ENCODE data around the gene TEFM. TPM values are rescaled to one million over a fixed set of nuclear protein-coding genes. Genes with fewer than 3 reads are reported as not detected.

Gene TEFM, protein sequence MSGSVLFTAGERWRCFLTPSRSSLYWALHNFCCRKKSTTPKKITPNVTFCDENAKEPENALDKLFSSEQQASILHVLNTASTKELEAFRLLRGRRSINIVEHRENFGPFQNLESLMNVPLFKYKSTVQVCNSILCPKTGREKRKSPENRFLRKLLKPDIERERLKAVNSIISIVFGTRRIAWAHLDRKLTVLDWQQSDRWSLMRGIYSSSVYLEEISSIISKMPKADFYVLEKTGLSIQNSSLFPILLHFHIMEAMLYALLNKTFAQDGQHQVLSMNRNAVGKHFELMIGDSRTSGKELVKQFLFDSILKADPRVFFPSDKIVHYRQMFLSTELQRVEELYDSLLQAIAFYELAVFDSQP
- total RNA-seq (2021; fragmentation: NEBNext Ultra II Directional; extraction: Animal tissue kit (Norgen Biotek cat#: 25700)) = 10 to 100 TPM; 12.7 to 14.5 (median 13.5) TPM
- long read RNA-seq, transcript TEFM-205 (4 exons, 1,891 nt) = major isoform, 10 of 14 reads
- long read RNA-seq, partial matches to known transcripts = 1 of 14 reads
- long read RNA-seq, other reads (novel, unspliced or antisense) = 3 of 14 reads

DNA sequence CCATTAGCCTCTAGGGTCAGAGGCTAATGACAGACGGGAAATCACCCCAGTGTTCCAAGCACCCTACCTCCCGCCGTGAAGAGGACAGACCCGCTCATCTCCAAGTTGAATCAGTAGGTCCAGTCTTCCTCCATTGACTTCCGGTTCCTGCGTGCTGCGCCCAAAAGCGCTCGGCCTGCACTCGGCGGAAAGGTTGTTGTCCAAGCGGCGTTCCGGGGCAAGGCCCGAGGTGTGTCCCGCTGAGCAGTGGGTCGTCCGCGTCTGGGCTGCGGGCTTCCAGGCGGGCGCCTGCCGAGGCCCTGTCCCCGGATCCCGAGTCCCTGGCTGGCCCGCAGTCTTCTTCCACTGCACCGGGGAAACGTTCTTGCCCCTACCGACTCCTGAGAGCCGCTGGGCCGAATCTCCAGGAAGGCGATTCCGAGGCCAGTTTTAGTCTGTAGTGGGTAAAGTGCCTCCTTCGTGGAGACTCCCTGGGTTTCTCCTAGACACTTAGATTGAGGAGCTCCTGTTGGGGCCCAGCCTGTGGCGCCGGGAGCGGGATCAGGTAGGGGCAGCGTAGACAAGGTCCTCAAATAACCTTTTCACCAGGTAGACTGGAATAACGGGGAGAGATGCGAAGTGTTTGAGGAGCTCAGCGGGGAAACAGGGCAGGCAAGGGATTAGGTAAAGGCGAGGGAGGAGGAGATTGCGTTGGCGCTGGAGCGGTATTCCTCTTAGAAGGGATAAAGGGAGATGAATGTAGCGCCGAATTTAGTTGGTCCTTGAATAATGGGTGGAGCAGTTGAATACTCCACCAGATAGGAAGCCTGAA is at the start of gene TEFM:
Gene TEFM, minus strand, starts transcription at position 138 of the 811 bp plus-strand sequence. Its CDS starts 40 bp downstream, at position 98.
- H3K4me3 Mint-ChIP-seq = peak within 1 kb of the TSS; percentile 95
- peaks cover 27% of the 10 kb centered on the region for H3K4me1 Mint-ChIP-seq (ENCODE audit: low read depth)
- no peaks in the 10 kb centered on the region for H3K9me3 Mint-ChIP-seq

DNA sequence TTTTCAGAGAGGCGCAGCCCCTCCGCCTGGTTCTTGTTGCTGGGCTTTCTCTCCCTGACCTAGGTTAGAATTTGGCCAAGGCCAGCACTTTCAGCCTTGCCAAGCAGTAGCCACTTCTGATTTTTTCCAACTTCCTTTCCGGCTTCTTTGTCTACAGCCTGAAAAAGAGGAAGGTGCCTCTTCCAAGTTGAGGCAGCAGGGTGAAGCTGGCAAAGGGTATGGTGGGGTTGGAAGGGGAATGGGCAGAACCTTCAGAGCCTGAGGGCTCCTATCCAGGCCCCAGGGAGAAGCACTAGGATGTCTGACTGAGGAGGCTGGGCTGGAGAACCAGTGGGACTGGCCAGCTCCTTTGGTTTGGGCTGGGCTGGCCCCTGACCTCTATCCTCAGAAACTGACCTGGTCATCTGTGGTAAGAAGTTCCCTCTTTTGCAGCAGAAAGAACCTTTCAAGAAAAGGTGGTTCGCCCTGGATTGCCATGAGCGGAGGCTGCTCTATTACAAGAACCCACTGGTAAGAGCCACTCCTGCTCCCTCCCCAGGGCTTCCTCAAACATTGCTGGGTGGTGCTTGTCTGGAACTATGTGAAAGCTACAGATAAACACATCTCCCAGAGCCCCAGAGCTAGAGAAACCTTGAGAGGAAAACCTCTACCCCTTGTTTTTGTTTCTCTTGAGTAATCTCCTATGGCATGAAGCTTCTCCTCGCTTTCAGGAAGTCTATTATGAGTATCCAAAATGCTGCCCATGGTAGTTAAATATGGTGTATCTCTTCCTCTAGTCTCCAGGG is 48.2 kb upstream of the TEFM start:
- H3K9me3 Mint-ChIP-seq = no peaks in the 10 kb centered on the region
- peaks cover 23% of the 10 kb centered on the region for H3K4me1 Mint-ChIP-seq (ENCODE audit: low read depth)
- TF ChIP-seq, protein P1, sequence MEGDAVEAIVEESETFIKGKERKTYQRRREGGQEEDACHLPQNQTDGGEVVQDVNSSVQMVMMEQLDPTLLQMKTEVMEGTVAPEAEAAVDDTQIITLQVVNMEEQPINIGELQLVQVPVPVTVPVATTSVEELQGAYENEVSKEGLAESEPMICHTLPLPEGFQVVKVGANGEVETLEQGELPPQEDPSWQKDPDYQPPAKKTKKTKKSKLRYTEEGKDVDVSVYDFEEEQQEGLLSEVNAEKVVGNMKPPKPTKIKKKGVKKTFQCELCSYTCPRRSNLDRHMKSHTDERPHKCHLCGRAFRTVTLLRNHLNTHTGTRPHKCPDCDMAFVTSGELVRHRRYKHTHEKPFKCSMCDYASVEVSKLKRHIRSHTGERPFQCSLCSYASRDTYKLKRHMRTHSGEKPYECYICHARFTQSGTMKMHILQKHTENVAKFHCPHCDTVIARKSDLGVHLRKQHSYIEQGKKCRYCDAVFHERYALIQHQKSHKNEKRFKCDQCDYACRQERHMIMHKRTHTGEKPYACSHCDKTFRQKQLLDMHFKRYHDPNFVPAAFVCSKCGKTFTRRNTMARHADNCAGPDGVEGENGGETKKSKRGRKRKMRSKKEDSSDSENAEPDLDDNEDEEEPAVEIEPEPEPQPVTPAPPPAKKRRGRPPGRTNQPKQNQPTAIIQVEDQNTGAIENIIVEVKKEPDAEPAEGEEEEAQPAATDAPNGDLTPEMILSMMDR (IDR thresholded peaks at IDR 0.05) = no peak
- DNase-seq = no peak
- H3K36me3 Mint-ChIP-seq (ENCODE audit: low read depth) = no peaks in the 10 kb centered on the region
- peaks cover 21% of the 10 kb centered on the region for H3K27me3 Mint-ChIP-seq (ENCODE audit: insufficient read depth)
- no peak overlapping the region for H3K27ac Mint-ChIP-seq
- H3K4me3 Mint-ChIP-seq = no peak overlapping the region

More for the DNA sequence above, at the start of gene TEFM:
- H3K36me3 Mint-ChIP-seq (ENCODE audit: low read depth) = peaks cover 17% of the 10 kb centered on the region
- TF ChIP-seq, protein P1 (IDR thresholded peaks at IDR 0.05) = no peak
- peak within 1 kb of the TSS; percentile 88 for H3K27ac Mint-ChIP-seq
- peak; percentile 91 for DNase-seq
- no peaks in the 10 kb centered on the region; the same call in 1 of the 2 replicates for H3K27me3 Mint-ChIP-seq (ENCODE audit: insufficient read depth)

DNA sequence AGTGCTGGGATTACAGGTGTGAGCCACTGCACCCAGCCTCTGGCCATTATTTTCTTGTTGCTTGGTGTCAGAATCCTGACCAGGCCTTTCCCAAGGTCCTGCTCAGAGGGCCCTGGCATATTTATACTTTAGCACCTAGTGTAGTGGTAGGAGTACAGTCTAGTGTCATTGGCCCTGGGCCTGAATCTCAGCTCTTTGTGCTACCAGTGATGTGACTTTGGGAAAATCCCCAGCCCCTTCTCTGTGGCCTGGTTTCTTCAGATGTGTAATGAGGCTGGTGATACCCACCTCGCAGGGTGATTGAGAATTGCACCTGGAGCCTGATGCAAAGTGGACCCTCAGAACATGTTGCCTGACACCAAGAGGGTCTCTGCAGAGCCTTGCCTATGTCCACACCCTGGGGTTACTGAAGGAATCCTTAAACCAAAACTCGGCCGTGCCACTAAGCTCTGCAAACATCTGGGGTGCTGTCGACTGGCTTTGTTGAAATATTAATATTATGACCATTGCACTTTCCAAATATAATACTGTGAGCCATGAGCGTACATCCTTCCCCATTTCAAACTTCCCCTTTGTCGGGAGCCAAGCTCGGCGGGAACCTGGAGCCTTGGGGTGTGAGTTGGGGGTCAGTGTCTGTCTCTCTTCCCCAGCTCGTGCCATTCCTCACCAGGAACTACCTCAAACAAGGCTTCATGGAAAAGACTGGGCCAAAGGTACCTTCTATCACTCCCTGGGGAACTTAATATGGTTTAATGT is 46.8 kb upstream of the TEFM start:
- no peak for DNase-seq
- H3K9me3 Mint-ChIP-seq = no peaks in the 10 kb centered on the region
- H3K27me3 Mint-ChIP-seq (ENCODE audit: insufficient read depth) = peaks cover 8% of the 10 kb centered on the region
- H3K4me3 Mint-ChIP-seq = no peak overlapping the region
- H3K36me3 Mint-ChIP-seq (ENCODE audit: low read depth) = no peaks in the 10 kb centered on the region
- TF ChIP-seq, protein P1 (IDR thresholded peaks at IDR 0.05) = no peak
- no peak overlapping the region for H3K27ac Mint-ChIP-seq
- H3K4me1 Mint-ChIP-seq (ENCODE audit: low read depth) = peaks cover 16% of the 10 kb centered on the region

DNA sequence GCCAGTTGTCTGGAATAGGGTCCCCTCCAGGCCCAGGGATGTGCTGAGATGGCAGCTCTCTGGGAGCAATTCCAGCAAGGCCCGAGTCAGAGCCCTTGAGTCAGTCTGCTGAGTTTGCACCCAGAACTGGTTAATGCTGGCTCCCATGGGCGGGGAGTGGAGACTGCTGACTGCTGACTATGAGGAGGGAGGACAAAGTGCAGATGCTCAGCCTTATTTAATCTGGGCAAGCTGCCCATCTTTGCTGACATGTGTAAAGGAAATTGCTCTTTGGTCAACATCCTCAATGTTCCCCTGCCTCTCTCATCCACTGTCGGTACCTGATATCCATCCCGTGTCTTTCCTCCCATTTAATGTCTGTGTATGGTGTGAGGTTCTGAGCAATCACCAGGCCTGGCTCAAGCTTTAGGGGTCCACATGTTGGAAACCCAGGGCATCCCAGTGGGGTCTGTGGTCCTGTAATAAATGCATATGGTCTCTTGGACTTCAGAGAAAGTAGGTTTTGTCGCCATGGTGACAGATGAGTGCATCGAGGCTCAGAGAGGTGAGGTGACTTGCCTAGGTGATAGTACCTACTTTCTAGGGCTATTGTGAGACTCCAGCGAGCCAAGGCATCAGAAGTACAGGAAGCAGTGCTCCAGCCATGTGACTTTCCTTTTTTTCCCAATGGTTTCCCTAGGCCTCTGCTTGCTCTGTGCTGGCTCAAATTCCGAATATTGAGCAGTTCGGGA is 44.8 kb upstream of the TEFM start:
- TF ChIP-seq, protein P1 (IDR thresholded peaks at IDR 0.05) = no peak
- H3K4me3 Mint-ChIP-seq = no peak overlapping the region
- peak; percentile 87 for DNase-seq
- peaks cover 10% of the 10 kb centered on the region for H3K4me1 Mint-ChIP-seq (ENCODE audit: low read depth)
- no peak overlapping the region for H3K27ac Mint-ChIP-seq
- peaks cover 2% of the 10 kb centered on the region for H3K27me3 Mint-ChIP-seq (ENCODE audit: insufficient read depth)
- H3K9me3 Mint-ChIP-seq = no peaks in the 10 kb centered on the region
- H3K36me3 Mint-ChIP-seq (ENCODE audit: low read depth) = no peaks in the 10 kb centered on the region

All from HFFc6 (cell line).